C4-2B (cell line): Measurements from ENCODE around the gene TMEM39A.

Source experiments
- H3K27ac ChIP-seq: fragments of 450-650 bp; 2 replicates; pipeline ENCODE4 v1.5.1; 2017
- ZFX ChIP-seq: fragments of 450-650 bp; IDR thresholded peaks from 2 replicates; pipeline ENCODE4 v1.6.1; 2017
- TF ChIP-seq, protein P1 (sequence below): fragments of 450-650 bp; conservative IDR thresholded peaks from 2 replicates; pipeline ENCODE4 v1.5.1; 2017; ENCODE audit warnings: mild to moderate bottlenecking

Gene TMEM39A

DNA sequence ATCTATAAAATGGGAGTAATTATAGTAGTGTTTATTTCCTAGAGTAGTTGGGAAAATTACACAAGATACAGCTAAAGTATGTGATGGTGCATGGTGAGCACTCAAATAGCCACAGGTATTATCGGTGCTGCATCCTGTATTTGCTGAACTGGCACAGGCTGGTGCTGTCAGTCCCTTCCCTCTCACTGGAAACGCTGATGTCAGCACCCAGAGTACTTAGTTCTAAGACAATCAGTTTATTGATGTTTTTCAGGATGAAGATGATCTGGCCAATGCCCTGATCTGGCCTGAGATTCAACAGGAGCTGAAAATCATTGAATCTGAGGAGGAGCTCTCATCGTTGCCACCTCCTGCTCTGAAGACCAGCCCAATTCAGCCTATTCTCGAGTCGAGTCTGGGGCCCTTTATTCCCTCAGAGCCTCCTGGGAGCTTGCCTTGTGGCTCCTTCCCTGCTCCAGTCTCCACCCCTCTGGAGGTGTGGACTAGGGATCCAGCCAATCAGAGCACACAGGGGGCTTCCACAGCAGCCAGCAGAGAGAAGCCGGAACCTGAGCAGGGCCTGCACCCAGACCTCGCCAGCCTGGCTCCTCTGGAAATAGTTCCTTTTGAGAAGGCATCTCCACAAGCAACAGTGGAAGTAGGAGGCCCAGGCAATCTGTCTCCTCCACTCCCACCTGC lies 49.7 kb downstream of the TMEM39A start:
- TF ChIP-seq, protein P1, sequence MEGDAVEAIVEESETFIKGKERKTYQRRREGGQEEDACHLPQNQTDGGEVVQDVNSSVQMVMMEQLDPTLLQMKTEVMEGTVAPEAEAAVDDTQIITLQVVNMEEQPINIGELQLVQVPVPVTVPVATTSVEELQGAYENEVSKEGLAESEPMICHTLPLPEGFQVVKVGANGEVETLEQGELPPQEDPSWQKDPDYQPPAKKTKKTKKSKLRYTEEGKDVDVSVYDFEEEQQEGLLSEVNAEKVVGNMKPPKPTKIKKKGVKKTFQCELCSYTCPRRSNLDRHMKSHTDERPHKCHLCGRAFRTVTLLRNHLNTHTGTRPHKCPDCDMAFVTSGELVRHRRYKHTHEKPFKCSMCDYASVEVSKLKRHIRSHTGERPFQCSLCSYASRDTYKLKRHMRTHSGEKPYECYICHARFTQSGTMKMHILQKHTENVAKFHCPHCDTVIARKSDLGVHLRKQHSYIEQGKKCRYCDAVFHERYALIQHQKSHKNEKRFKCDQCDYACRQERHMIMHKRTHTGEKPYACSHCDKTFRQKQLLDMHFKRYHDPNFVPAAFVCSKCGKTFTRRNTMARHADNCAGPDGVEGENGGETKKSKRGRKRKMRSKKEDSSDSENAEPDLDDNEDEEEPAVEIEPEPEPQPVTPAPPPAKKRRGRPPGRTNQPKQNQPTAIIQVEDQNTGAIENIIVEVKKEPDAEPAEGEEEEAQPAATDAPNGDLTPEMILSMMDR = no peak
- TF ChIP-seq ZFX = no peak
- H3K27ac ChIP-seq = no peak overlapping the region

DNA sequence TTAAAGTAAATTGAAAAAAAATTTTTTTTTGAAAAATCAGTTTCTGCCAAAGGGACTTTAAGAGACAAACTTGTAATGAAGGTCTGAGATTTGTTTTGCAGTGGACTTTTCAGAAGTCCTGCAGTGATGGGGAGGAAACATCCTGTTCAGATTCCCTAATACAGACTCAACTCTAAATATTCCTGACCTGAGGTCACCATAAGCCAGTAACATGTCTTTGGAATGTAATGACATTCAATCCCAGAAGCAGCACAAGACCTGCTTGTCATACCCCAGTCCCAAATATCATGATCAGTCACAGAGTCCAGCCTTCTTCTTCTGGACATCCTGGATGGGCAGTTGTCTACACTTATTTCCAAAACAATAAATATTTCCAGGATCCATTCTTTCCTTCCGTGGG lies 53.6 kb downstream of the TMEM39A start:
- TF ChIP-seq, protein P1 = no peak
- TF ChIP-seq ZFX = no peak
- H3K27ac ChIP-seq = no peak overlapping the region

DNA sequence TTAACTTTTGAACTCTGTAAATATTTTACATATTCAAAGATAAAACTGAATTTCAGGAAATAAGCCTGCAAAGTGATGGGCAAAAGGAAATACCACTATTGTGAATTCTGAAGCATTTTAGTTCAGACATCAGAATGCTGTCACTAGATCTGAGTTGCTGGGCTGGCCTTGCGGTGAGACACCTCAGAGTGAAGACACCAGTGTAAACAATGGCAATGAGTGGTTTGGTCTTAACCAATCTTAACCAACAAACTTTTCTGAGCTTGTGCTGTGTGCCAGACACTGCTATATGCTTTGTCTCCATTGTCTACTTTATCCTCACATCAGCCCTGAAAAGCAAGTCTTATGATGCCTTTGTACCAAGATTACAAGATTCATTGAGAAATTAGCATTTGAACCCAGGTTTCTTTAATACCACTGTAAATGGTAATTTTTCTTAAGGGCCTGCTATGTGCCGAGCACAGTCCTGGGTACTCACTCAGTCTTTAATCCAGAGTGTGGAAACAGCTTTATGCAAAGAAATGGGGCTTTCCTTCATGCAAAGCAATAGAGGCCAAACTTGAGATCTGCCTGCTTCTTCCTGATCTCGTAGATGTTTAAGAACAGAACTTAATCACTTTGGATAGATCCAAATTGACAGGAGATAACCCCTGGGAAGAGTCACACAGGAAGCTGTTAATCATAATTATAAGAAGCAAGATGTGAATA lies 55.0 kb downstream of the TMEM39A start:
- TF ChIP-seq, protein P1 = no peak
- no peak for TF ChIP-seq ZFX
- H3K27ac ChIP-seq = no peak overlapping the region

DNA sequence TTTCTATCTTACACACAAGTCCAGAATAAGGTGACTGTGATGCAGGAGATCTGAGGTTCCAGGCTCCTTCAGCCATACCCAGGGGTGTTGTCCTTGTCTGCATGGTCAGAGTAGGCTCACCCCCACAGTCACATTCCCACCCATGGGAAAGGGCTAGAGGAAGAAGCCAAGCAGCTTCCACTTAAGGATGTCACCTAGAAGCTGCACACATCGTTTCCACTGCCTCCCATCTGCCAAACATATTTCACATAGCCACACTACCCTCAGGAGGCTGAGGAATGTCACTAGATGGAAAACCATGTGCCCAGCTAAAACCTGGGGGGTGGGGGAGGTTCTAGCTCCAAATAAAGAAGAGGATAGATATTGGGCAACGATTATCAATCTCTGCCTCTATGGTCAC lies 58.1 kb downstream of the TMEM39A start:
- H3K27ac ChIP-seq = no peak overlapping the region
- TF ChIP-seq, protein P1 = no peak
- no peak for TF ChIP-seq ZFX

DNA sequence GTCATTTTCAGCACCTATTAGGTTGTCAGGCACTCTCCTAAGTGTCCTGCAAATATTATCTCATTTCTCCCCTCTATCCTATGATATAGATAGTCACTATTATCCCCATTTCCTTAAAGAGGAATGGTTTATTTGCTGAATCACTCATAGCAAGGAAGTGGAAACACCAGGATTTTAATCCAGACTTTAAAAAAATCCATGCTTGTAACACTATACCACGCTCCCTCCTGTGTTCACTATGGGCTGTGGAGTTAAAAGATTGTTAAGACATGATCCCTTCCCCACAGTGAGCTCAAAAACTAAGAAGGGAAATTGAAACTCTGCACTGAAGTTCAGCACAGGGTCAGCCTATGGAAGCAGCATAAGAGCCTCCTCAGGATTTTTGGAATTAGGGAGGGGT lies 60.2 kb downstream of the TMEM39A start:
- H3K27ac ChIP-seq = no peak overlapping the region
- no peak for TF ChIP-seq ZFX
- TF ChIP-seq, protein P1 = no peak

DNA sequence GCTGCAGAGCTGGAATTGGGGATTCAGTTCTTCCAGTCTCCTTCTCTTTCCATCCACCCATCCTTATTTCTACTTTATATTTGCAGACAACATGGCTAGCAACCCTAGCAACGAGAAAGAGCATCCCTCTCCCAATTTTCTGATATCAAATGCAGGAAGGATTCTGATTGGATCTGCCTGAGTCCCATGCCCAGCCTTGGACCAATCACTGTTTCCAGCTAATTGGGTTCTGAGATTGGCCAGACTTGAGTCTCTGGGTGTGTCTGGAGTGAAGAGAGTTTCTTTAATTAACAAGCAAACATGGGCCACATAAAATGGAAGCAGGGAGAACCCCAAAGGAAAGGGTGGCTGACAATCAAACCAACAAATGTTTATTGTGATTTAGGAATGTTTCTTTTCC lies 60.6 kb downstream of the TMEM39A start:
- TF ChIP-seq ZFX = no peak
- H3K27ac ChIP-seq = no peak overlapping the region

DNA sequence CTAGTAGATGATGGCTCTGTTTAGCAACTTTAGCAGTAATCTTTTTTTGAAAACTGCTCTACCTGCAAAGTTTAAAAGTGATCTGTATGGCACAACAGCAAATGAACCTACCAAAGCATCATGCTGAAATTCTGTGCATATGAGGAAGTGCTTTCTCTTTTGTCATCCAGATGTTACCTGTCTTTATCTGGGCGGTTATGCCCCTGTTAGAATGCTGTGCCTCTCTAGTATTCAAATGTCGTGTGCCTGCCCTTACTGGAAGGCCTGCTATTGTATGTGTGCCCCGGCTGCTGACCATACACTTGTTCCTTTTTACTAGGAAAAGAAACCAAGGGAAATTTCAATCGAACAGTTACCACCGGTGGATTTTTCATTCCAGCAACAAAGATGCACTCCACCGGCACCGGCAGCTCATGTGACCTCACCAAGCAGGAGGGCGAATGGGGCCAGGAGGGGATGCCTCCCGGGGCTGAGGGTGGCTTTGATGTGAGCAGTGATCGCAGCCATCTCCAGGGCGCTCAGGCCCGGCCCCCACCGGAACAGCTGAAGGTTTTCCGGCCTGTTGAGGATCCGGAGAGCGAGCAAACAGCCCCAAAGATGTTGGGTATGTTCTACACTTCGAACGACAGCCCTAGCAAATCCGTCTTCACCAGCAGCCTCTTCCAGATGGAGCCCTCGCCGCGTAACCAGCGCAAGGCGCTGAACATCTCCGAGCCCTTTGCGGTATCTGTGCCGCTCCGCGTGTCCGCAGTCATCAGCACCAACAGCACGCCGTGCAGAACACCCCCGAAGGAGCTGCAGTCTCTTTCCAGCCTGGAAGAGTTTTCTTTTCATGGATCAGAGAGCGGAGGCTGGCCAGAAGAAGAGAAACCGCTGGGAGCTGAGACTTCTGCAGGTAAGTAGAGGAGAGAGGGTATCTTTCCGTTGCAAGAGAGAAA lies 61.6 kb downstream of the TMEM39A start:
- H3K27ac ChIP-seq = no peak overlapping the region
- TF ChIP-seq, protein P1 = no peak
- no peak for TF ChIP-seq ZFX
